ENCODE data around the gene SLC46A3.

DNA sequence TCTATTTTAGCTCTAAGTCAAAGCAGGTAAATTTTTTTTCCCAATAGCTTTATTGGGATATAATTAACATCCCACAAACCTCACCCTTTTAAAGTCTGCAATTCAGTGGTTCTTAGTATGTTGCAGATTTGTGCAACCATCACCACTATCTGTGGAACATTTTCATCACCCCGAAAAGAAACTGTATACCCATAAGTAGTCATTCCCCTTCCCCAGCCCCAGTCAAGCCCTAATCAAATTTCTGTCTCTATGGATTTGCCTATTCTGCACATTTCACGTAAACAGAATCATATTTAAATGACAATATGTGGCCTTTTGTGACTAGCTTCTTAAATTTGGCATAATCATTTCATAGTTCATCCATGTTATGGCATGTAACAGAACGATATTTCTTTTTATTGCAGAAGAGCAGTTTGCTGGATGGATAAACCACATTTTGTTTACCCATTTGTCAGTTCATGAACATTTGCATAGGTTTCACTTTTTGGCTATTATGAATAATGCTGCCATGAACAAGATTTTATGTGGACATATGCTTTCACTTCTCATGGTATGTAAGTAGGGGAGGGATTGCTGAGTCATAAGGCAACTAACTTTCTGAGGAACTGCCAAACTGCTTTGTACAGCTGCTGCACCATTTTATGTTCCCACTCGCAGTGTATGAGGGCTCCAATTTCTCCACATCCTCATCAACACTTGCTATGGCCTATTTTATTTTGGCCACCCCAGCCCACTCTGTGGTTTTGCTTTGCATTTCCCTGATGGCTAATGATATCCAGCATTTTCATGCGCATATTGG, 10.9 kb downstream of the SLC46A3 start:
- TF ChIP-seq CHD4 (IDR thresholded peaks at IDR 0.05; ENCODE audit: borderline replicate concordance) (no peak), KDM5A (IDR thresholded peaks at IDR 0.05) (no peak), RAD21 (conservative IDR thresholded peaks at IDR 0.05 in 1 of 2, IDR thresholded peaks at IDR 0.05 in 1 of 2) (no peak), RCOR1 (IDR thresholded peaks at IDR 0.05; ENCODE audit: low read depth, low read length) (no peak), BHLHE40 (IDR thresholded peaks at IDR 0.05; ENCODE audit: low read depth, low read length) (no peak), CEBPB (IDR thresholded peaks at IDR 0.05) (no peak), ESRRA (IDR thresholded peaks at IDR 0.05; ENCODE audit: borderline replicate concordance, low read length) (no peak), FOSB (CRISPR knock-in tag; IDR thresholded peaks at IDR 0.05) (no peak), MYC (IDR thresholded peaks at IDR 0.05; ENCODE audit: borderline replicate concordance, low read length) (no peak), POLR2A (IDR thresholded peaks at IDR 0.05; ENCODE audit: low read length) (no peak), HOXB5 (CRISPR knock-in tag; IDR thresholded peaks at IDR 0.05) (no peak)
- TF ChIP-seq, protein P1, sequence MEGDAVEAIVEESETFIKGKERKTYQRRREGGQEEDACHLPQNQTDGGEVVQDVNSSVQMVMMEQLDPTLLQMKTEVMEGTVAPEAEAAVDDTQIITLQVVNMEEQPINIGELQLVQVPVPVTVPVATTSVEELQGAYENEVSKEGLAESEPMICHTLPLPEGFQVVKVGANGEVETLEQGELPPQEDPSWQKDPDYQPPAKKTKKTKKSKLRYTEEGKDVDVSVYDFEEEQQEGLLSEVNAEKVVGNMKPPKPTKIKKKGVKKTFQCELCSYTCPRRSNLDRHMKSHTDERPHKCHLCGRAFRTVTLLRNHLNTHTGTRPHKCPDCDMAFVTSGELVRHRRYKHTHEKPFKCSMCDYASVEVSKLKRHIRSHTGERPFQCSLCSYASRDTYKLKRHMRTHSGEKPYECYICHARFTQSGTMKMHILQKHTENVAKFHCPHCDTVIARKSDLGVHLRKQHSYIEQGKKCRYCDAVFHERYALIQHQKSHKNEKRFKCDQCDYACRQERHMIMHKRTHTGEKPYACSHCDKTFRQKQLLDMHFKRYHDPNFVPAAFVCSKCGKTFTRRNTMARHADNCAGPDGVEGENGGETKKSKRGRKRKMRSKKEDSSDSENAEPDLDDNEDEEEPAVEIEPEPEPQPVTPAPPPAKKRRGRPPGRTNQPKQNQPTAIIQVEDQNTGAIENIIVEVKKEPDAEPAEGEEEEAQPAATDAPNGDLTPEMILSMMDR (IDR thresholded peaks at IDR 0.05) = no peak
- TF ChIP-seq, protein P2, sequence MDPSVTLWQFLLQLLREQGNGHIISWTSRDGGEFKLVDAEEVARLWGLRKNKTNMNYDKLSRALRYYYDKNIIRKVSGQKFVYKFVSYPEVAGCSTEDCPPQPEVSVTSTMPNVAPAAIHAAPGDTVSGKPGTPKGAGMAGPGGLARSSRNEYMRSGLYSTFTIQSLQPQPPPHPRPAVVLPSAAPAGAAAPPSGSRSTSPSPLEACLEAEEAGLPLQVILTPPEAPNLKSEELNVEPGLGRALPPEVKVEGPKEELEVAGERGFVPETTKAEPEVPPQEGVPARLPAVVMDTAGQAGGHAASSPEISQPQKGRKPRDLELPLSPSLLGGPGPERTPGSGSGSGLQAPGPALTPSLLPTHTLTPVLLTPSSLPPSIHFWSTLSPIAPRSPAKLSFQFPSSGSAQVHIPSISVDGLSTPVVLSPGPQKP (IDR thresholded peaks at IDR 0.05; ENCODE audit: low read depth, low read length) = no peak
- TF ChIP-seq, protein P3, sequence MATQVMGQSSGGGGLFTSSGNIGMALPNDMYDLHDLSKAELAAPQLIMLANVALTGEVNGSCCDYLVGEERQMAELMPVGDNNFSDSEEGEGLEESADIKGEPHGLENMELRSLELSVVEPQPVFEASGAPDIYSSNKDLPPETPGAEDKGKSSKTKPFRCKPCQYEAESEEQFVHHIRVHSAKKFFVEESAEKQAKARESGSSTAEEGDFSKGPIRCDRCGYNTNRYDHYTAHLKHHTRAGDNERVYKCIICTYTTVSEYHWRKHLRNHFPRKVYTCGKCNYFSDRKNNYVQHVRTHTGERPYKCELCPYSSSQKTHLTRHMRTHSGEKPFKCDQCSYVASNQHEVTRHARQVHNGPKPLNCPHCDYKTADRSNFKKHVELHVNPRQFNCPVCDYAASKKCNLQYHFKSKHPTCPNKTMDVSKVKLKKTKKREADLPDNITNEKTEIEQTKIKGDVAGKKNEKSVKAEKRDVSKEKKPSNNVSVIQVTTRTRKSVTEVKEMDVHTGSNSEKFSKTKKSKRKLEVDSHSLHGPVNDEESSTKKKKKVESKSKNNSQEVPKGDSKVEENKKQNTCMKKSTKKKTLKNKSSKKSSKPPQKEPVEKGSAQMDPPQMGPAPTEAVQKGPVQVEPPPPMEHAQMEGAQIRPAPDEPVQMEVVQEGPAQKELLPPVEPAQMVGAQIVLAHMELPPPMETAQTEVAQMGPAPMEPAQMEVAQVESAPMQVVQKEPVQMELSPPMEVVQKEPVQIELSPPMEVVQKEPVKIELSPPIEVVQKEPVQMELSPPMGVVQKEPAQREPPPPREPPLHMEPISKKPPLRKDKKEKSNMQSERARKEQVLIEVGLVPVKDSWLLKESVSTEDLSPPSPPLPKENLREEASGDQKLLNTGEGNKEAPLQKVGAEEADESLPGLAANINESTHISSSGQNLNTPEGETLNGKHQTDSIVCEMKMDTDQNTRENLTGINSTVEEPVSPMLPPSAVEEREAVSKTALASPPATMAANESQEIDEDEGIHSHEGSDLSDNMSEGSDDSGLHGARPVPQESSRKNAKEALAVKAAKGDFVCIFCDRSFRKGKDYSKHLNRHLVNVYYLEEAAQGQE (IDR thresholded peaks at IDR 0.05) = no peak
